Adipocyte (in vitro differentiated cells): ENCODE data around the gene PDGFRB.

ENCODE experiments used
- DNase-seq: peaks from one replicate; pipeline ENCODE4 v3.0.0-alpha.2; 2015; ENCODE audit warnings: low read depth
- H3K27me3 ChIP-seq: replicated peaks from 2 replicates; pipeline ENCODE4 v1.7.0; 2013; ENCODE audit warnings: mild to moderate bottlenecking, low read length, moderate library complexity; ENCODE audit not compliant: control insufficient read depth, insufficient read depth
- H3K36me3 ChIP-seq: 2 replicates; pipeline ENCODE4 v1.7.0; 2013; ENCODE audit warnings: low read length, mild to moderate bottlenecking, moderate library complexity; ENCODE audit not compliant: control insufficient read depth, insufficient read depth, severe bottlenecking
- H3K4me1 ChIP-seq: 2 replicates; pipeline ENCODE4 v1.7.0; 2013; ENCODE audit warnings: mild to moderate bottlenecking, low read length, moderate library complexity; ENCODE audit not compliant: control insufficient read depth, insufficient read depth
- H3K4me3 ChIP-seq: 2 replicates; pipeline ENCODE4 v1.7.0; 2013; ENCODE audit warnings: mild to moderate bottlenecking, low read length, moderate library complexity
- H3K9ac ChIP-seq: 2 replicates; pipeline ENCODE4 v1.7.0; 2013; ENCODE audit warnings: mild to moderate bottlenecking, low read length, moderate library complexity
- H3K9me3 ChIP-seq: 2 replicates; pipeline ENCODE4 v1.7.0; 2013; ENCODE audit warnings: mild to moderate bottlenecking, low read length, moderate library complexity; ENCODE audit not compliant: control insufficient read depth

The PDGFRB gene

DNA sequence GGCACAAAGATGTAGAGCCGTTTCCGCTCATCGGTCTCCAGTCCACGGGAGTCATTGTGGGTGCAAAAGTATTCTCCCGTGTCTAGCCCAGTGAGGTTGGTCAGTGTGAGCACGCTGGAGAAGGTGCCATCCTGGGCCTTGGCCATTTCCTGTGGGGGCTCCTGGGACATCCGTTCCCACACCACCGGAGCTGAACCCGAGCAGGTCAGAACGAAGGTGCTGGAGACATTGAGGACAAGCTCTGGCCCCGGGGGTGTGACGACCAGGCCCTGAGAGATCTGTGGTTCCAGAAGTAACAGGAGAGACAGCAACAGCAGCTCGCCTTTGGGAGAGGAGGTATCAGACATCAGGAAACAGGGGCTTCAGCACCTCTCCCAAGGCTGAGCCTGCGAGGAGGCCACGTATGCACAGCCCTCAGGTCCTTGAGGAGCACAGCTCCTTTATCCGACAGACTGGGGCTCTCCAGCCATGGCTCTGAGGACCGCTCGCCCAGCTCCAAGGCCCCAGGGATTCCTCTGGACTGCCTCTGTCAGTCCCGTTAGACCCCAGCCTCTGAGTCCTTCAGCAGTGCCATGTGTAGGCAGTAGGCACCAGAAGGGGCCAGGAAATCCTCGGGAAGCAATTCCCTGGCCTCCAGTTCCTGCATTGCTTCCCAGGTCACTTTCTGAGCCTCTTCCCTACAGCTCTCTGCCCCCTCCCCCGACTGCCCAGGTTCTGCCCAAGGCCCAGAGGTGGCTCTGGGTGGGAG is 19.9 kb downstream of the PDGFRB start:
- no peaks in the 10 kb centered on the region for H3K27me3 ChIP-seq
- no peak overlapping the region for H3K4me3 ChIP-seq
- H3K4me1 ChIP-seq: peaks cover 73% of the 10 kb centered on the region
- peak overlapping the region; percentile 91 for H3K9ac ChIP-seq
- H3K9me3 ChIP-seq: no peaks in the 10 kb centered on the region
- H3K36me3 ChIP-seq: peaks cover 53% of the 10 kb centered on the region
- DNase-seq: no peak

GRCh38 chr5:150134198-150134588 is 21.5 kb downstream of the PDGFRB start:
- peaks cover 73% of the 10 kb centered on the region for H3K4me1 ChIP-seq

DNA sequence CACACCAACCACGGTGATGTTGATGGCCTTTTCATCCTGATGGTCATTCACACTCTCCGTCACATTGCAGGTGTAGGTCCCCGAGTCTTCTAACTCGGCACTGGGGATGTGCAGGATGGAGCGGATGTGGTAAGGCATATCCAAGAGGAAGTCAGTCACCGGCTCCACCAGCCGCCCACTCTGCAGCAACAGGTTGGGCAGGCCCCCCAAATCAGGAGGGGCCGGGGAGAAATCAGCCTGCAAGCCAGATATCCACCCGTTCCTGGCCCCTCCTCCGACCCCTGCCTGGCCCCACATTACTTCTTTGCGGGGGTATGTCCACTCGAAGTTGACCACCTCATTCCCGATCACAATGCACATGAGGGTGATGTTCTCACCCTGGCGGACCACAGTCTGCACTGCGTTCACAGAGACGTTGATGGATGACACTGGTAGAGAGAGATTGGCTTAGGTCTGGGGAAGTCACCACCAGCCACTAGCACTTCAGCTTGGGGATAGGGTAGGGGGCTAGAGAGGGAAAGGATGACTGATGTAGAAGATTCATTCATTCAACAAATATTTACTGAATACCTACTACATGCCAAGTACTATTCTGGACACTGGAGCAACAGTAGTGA is 22.0 kb downstream of the PDGFRB start:
- Histone ChIP-seq H3K27me3 (no peaks in the 10 kb centered on the region), H3K36me3 (peaks cover 73% of the 10 kb centered on the region), H3K4me1 (peaks cover 72% of the 10 kb centered on the region), H3K9me3 (no peaks in the 10 kb centered on the region), H3K4me3 (no peak overlapping the region), H3K9ac (peak overlapping the region; percentile 91)
- DNase-seq: no peak

More at GRCh38 chr5:150134198-150134588, 21.5 kb downstream of the PDGFRB start:
- Histone ChIP-seq H3K36me3 (peaks cover 68% of the 10 kb centered on the region), H3K9ac (peak overlapping the region; percentile 91), H3K27me3 (no peaks in the 10 kb centered on the region), H3K4me3 (no peak overlapping the region), H3K9me3 (no peaks in the 10 kb centered on the region)
- DNase-seq: no peak

DNA sequence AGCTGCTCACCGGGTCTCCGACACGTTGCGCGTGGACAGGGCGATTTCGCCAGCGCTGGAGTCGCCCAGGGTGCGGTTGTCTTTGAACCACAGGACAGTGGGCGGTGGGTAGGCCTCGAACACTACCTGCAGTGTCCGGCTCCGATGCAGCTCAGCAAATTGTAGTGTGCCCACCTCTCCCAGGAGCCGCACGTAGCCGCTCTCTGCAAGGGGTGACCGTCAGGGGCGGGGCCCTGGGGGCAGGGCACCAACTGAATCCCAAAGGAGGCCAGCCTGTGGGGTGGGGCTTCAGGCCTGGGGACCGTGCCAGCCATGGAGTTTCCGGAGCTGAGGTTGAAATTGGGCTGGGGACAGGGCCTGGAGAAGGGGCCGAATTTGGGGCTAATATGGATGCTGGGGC is 22.9 kb downstream of the PDGFRB start:
- peaks cover 69% of the 10 kb centered on the region for H3K4me1 ChIP-seq
- no peaks in the 10 kb centered on the region for H3K27me3 ChIP-seq
- no peak for DNase-seq
- H3K9ac ChIP-seq: peak overlapping the region; percentile 66
- peaks cover 82% of the 10 kb centered on the region for H3K36me3 ChIP-seq
- no peak overlapping the region for H3K4me3 ChIP-seq
- H3K9me3 ChIP-seq: no peaks in the 10 kb centered on the region

GRCh38 chr5:150131978-150132694 is 23.5 kb downstream of the PDGFRB start:
- H3K9me3 ChIP-seq: no peaks in the 10 kb centered on the region
- H3K27me3 ChIP-seq: no peaks in the 10 kb centered on the region
- H3K4me1 ChIP-seq: peaks cover 63% of the 10 kb centered on the region
- peaks cover 84% of the 10 kb centered on the region for H3K36me3 ChIP-seq
- H3K9ac ChIP-seq: peak overlapping the region; percentile 66
- no peak for DNase-seq
- H3K4me3 ChIP-seq: no peak overlapping the region

GRCh38 chr5:150131461-150131860 is 24.2 kb downstream of the PDGFRB start:
- Histone ChIP-seq H3K4me1 (peaks cover 57% of the 10 kb centered on the region), H3K9ac (peak overlapping the region; percentile 66), H3K4me3 (no peak overlapping the region), H3K27me3 (no peaks in the 10 kb centered on the region), H3K9me3 (no peaks in the 10 kb centered on the region), H3K36me3 (peaks cover 91% of the 10 kb centered on the region)
- no peak for DNase-seq

DNA sequence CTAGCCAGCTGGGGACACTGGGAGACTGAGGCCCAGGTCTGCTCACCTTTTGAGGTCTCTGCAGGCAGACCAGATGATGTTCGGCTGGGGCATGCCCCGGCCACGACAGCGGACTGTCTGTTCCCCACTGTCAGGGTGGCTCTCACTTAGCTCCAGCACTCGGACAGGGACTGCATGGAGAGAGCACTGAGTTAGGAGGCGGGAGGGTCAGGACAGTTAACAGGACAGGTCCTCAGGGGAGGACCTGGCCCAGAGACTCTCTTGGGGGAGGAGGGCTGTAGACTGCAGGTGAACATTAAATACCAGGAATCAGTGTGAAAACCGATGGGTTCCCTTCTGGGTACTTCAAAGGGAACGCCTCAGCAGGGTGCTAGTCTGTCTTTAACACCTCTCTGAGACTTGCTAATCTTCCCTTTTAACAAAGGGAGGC is 25.1 kb downstream of the PDGFRB start:
- H3K27me3 ChIP-seq: no peaks in the 10 kb centered on the region
- H3K9ac ChIP-seq: peak overlapping the region; percentile 48
- no peak overlapping the region for H3K4me3 ChIP-seq
- H3K9me3 ChIP-seq: no peaks in the 10 kb centered on the region
- DNase-seq: no peak
- peaks cover 92% of the 10 kb centered on the region for H3K36me3 ChIP-seq
- peaks cover 56% of the 10 kb centered on the region for H3K4me1 ChIP-seq

GRCh38 chr5:150129813-150130492 is 25.7 kb downstream of the PDGFRB start:
- Histone ChIP-seq H3K9ac (peak overlapping the region; percentile 48), H3K4me3 (no peak overlapping the region), H3K9me3 (no peaks in the 10 kb centered on the region), H3K27me3 (no peaks in the 10 kb centered on the region), H3K4me1 (peaks cover 51% of the 10 kb centered on the region), H3K36me3 (peaks cover 92% of the 10 kb centered on the region)
- DNase-seq: peak; percentile 87

DNA sequence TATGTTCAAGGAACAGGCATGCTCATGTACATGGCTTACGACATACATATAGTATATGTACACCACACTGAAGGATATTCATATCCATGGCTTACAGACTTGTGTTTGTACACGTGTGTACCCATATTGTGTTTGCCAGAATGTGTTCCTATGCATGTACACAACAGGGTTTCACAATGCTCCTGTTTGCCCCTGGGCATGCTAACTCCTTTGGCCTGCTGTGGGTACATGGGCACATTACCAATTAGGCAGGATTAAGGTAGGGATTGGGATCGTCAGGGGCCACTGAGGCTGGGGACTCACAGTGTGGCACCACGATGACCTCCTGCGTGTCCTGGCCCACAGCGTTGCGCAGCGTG is 26.2 kb downstream of the PDGFRB start:
- Histone ChIP-seq H3K9me3 (no peaks in the 10 kb centered on the region), H3K36me3 (peaks cover 89% of the 10 kb centered on the region), H3K4me1 (peaks cover 51% of the 10 kb centered on the region), H3K4me3 (no peak overlapping the region), H3K27me3 (no peaks in the 10 kb centered on the region), H3K9ac (peak overlapping the region; percentile 48)
- no peak for DNase-seq

- peak overlapping the region; percentile 33 for H3K9ac ChIP-seq
- no peaks in the 10 kb centered on the region for H3K9me3 ChIP-seq
- H3K4me1 ChIP-seq: peaks cover 39% of the 10 kb centered on the region
- H3K27me3 ChIP-seq: no peaks in the 10 kb centered on the region
- H3K4me3 ChIP-seq: no peak overlapping the region
- peaks cover 92% of the 10 kb centered on the region for H3K36me3 ChIP-seq
- no peak for DNase-seq
Measured at GRCh38 chr5:150126921-150127265, 28.8 kb downstream of the PDGFRB start.
